Measurements from ENCODE around the gene NONO. TPM values are rescaled to one million over a fixed set of nuclear protein-coding genes. Genes with fewer than 3 reads are reported as not detected.
A peak's percentile ranks its signal among the peaks of the same experiment; 100 is the strongest.
"Not testable (repeated sequence)": the region's sequence is repeated elsewhere in the genome, so short reads cannot be mapped to it uniquely, and the experiment has no call there.

Gene NONO
- total RNA-seq, 2 donors from 2014 or later: 168 to 243 TPM

GRCh38 chrX:71253253-71254091 lies 30.0 kb upstream of the NONO start:
- Histone ChIP-seq H3K9me3 (no peaks in the 10 kb centered on the region), H3K36me3 (peaks cover 10% of the 10 kb centered on the region), H3K27ac (peak overlapping the region in 1 of 2 donors; percentile 77), H3K4me3 (peak overlapping the region; percentile 96), H3K4me1 (ENCODE audit: control insufficient read depth in 1 of 2, low read depth in 2 of 2) (peaks cover 7 to 9% of the 10 kb centered on the region in 2 donors), H3K27me3 (replicated peaks; ENCODE audit: insufficient read depth) (no peaks in the 10 kb centered on the region)
- no peak for DNase-seq (ENCODE audit: low spot score)
- peak; percentile 44 for TF ChIP-seq CTCF (IDR thresholded peaks at IDR 0.05)
- no peak for ATAC-seq (ENCODE audit: insufficient number of reproducible peaks, low FRiP score, low read depth)

GRCh38 chrX:71254092-71254963 lies 29.1 kb upstream of the NONO start, which contains the start of gene ZMYM3:
Gene ZMYM3, minus strand, starts transcription at chrX:71254140. Its CDS starts 885 bp downstream, at chrX:71253255.
- no peaks in the 10 kb centered on the region for H3K9me3 ChIP-seq
- peaks cover 7 to 9% of the 10 kb centered on the region in 2 donors for H3K4me1 ChIP-seq (ENCODE audit: control insufficient read depth in 1 of 2, low read depth in 2 of 2)
- DNase-seq (ENCODE audit: low spot score) (peak; percentile 41), ATAC-seq (ENCODE audit: insufficient number of reproducible peaks, low FRiP score, low read depth) (peak; percentile 78)
- no peaks in the 10 kb centered on the region for H3K27me3 ChIP-seq (replicated peaks; ENCODE audit: insufficient read depth)
- no peak for TF ChIP-seq CTCF (IDR thresholded peaks at IDR 0.05)
- peak within 1 kb of the TSS; percentile 77 to 78 for H3K27ac ChIP-seq
- H3K4me3 ChIP-seq: peak within 1 kb of the TSS; percentile 96
- peaks cover 7% of the 10 kb centered on the region for H3K36me3 ChIP-seq

GRCh38 chrX:71256051-71256450 lies 27.4 kb upstream of the NONO start:
- Histone ChIP-seq H3K27ac (peak overlapping the region in 1 of 2 donors; percentile 77), H3K4me3 (no peak overlapping the region), H3K27me3 (replicated peaks; ENCODE audit: insufficient read depth) (no peaks in the 10 kb centered on the region), H3K36me3 (no peaks in the 10 kb centered on the region), H3K4me1 (ENCODE audit: control insufficient read depth in 1 of 2, low read depth in 2 of 2) (peaks cover 7 to 9% of the 10 kb centered on the region in 2 donors), H3K9me3 (no peaks in the 10 kb centered on the region)
- no peak for TF ChIP-seq CTCF (IDR thresholded peaks at IDR 0.05)
- DNase-seq (ENCODE audit: low spot score) (no peak), ATAC-seq (ENCODE audit: insufficient number of reproducible peaks, low FRiP score, low read depth) (no peak)

- no peaks in the 10 kb centered on the region for H3K27me3 ChIP-seq (replicated peaks; ENCODE audit: insufficient read depth)
- H3K9me3 ChIP-seq: no peaks in the 10 kb centered on the region
- H3K36me3 ChIP-seq: no peaks in the 10 kb centered on the region
- no peak overlapping the region for H3K27ac ChIP-seq
- TF ChIP-seq CTCF (IDR thresholded peaks at IDR 0.05): no peak
- H3K4me3 ChIP-seq: no peak overlapping the region
- DNase-seq (ENCODE audit: low spot score) (no peak), ATAC-seq (ENCODE audit: insufficient number of reproducible peaks, low FRiP score, low read depth) (no peak)
- peaks cover 7 to 9% of the 10 kb centered on the region in 2 donors for H3K4me1 ChIP-seq (ENCODE audit: control insufficient read depth in 1 of 2, low read depth in 2 of 2)
These were observed 26.6 kb upstream of the NONO start for GRCh38 chrX:71256856-71257255.

- not testable (repeated sequence) for H3K36me3 ChIP-seq; H3K27ac ChIP-seq; H3K4me3 ChIP-seq; H3K4me1 ChIP-seq (ENCODE audit: control insufficient read depth in 1 of 2, low read depth in 2 of 2); DNase-seq (ENCODE audit: low spot score); H3K9me3 ChIP-seq; ATAC-seq (ENCODE audit: insufficient number of reproducible peaks, low FRiP score, low read depth); H3K27me3 ChIP-seq (replicated peaks; ENCODE audit: insufficient read depth)
These were observed 14.8 kb upstream of the NONO start for GRCh38 chrX:71268624-71269023.
